HEK293 (cell line): ENCODE data around the gene IRF1.

Experiments
- CTCF ChIA-PET: fragments of 350-600 bp; formaldehyde crosslinking; extraction: SDS; loops from one replicate; lab custom pipeline; 2021; ENCODE audit warnings: antibody characterized with exemption; lab: Yijun Ruan, JAX
- POLR2A ChIA-PET: fragments of 300-600 bp; formaldehyde crosslinking; extraction: SDS; loops from one replicate; lab custom pipeline; 2020; ENCODE audit warnings: antibody characterized with exemption, inconsistent platforms; lab: Yijun Ruan, JAX
- H3K27ac ChIP-seq: fragments of 200-500 bp; sonication (Bioruptor generic); 2 replicates; pipeline ENCODE4 v1.5.1; 2014; ENCODE audit warnings: low read depth, low read length, control low read depth, inconsistent platforms; ENCODE audit errors: extremely low read depth
- H3K36me3 ChIP-seq, 2 experiments: fragments of 200-500 bp in 1 of 2; sonication (Bioruptor generic) in 1 of 2; 1 replicate in 1 of 2; 2 replicates in 1 of 2; pipeline ENCODE4 v1.5.1; 2014 to 2017; ENCODE audit warnings: inconsistent platforms in 2 of 2, low read length in 2 of 2; ENCODE audit not compliant: control insufficient read depth in 2 of 2, insufficient read depth in 1 of 2
- H3K4me1 ChIP-seq: fragments of 200-500 bp; sonication (Bioruptor generic); 2 replicates; pipeline ENCODE4 v1.5.1; 2014; ENCODE audit warnings: mild to moderate bottlenecking, low read length, inconsistent platforms; ENCODE audit not compliant: control insufficient read depth, insufficient read depth
- H3K4me3 ChIP-seq: 2 replicates; pipeline ENCODE4 v1.5.1; 2011; ENCODE audit warnings: low read depth, mild to moderate bottlenecking, control low read depth, low read length, moderate library complexity
- H3K9me3 ChIP-seq: fragments of 200-500 bp; sonication (Bioruptor generic); 2 replicates; pipeline ENCODE4 v1.5.1; 2014; ENCODE audit warnings: low read depth, low read length, inconsistent platforms; ENCODE audit not compliant: control insufficient read depth, insufficient read depth
- GLIS2 ChIP-seq: fragments of 450-650 bp; formaldehyde crosslinking; IDR thresholded peaks from 2 replicates; pipeline ENCODE4 v1.5.1; 2016; ENCODE audit warnings: missing biosample characterization, missing genetic modification characterization
- HOXC10 ChIP-seq: sonication (generic); formaldehyde crosslinking; IDR thresholded peaks from 2 replicates; pipeline ENCODE4 v1.8.1; 2023; ENCODE audit warnings: mild to moderate bottlenecking, missing genetic modification reagents
- ZIC2 ChIP-seq: fragments of 450-650 bp; formaldehyde crosslinking; IDR thresholded peaks from 2 replicates; pipeline ENCODE4 v1.5.1; 2016; ENCODE audit warnings: missing biosample characterization, missing genetic modification characterization
- ZNF214 ChIP-seq: fragments of 450-650 bp; formaldehyde crosslinking; IDR thresholded peaks from 2 replicates; pipeline ENCODE4 v1.5.1; 2017; ENCODE audit warnings: missing biosample characterization, mild to moderate bottlenecking, missing genetic modification characterization, borderline replicate concordance
- ZNF354C ChIP-seq: fragments of 450-650 bp; formaldehyde crosslinking; IDR thresholded peaks from 2 replicates; pipeline ENCODE4 v1.5.1; 2016; ENCODE audit warnings: missing biosample characterization, missing genetic modification characterization, low read depth, borderline replicate concordance
- ZNF654 ChIP-seq: fragments of 450-650 bp; formaldehyde crosslinking; IDR thresholded peaks from 2 replicates; pipeline ENCODE4 v1.5.1; 2016; ENCODE audit warnings: low read depth, missing biosample characterization, missing genetic modification characterization
- TF ChIP-seq, protein P1 (sequence below): fragments of 450-650 bp; formaldehyde crosslinking; IDR thresholded peaks from 2 replicates; pipeline ENCODE4 v1.5.1; 2016; ENCODE audit warnings: missing biosample characterization, missing genetic modification characterization
- TF ChIP-seq, protein P2 (sequence below): fragments of 450-650 bp; formaldehyde crosslinking; conservative IDR thresholded peaks from 2 replicates; pipeline ENCODE4 v1.5.1; 2016; ENCODE audit warnings: low read depth, missing biosample characterization, missing genetic modification characterization
- TF ChIP-seq, protein P3 (sequence below): fragments of 450-650 bp; formaldehyde crosslinking; IDR thresholded peaks from 2 replicates; pipeline ENCODE4 v1.5.1; 2016; ENCODE audit warnings: missing biosample characterization, missing genetic modification characterization, borderline replicate concordance

IRF1 gene

DNA sequence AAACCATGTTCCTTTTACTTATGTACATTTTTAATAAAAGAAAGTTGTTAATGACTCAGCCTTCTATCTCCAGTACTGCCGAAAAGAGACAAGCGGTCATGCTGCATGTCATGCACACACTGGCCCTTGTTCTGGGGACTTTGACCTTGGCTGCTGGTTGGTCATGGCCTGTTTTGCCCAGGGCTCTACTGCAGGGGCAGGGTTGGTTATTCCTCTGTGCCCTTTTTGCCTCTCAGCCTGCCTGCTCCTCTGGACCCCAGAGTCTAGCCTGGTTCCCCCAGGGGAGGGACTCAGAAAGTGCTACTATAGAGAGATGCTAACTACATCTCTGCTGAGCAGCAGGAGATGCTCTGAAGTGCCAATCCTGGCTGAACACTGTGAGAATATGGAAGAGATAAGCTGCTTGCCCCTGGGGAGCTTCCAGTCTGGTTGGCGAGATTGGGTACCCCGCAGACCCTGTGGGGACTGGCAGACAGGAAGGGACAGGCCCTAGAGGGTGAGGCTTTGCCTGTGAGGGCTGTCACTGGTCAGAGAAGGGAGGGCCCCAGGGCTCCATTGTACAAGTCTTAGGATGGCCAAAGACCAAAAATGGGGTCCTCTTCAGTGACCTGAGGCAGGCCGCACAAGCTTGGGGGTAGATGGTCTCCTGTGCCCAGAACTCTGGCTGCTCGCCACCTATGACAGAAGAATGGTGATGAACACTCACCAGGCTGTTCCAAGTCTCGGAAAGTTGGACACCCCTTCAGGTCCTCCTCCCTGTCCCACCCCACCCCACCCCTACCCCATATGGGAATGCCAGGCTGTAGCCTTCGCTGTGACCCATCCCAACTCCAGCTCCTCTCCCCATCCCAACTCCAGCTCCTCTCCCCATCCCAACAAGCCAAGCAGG, 14.3 kb downstream of the IRF1 start:
- ChIA-PET POLR2A (no interaction called here), CTCF (interaction anchor here (0.6 kb wide), 1 partner anchor 901 kb away, joined by 3 read pairs; no protein-coding TSS in a partner anchor)
- no peaks in the 10 kb centered on the region for H3K36me3 ChIP-seq
- H3K27ac ChIP-seq = no peak overlapping the region
- H3K4me3 ChIP-seq = no peak overlapping the region
- no peaks in the 10 kb centered on the region for H3K9me3 ChIP-seq
- 0 out of 2 replicates have a peak, but pooled peaks cover 3% of the 10 kb centered on the region for H3K4me1 ChIP-seq
- TF ChIP-seq GLIS2 (tag by site-specific recombination) = no peak
- no peak for TF ChIP-seq ZNF214 (tag by site-specific recombination)
- TF ChIP-seq ZIC2 (tag by site-specific recombination) = no peak
- no peak for TF ChIP-seq HOXC10 (CRISPR knock-in tag)
- TF ChIP-seq, protein P1, sequence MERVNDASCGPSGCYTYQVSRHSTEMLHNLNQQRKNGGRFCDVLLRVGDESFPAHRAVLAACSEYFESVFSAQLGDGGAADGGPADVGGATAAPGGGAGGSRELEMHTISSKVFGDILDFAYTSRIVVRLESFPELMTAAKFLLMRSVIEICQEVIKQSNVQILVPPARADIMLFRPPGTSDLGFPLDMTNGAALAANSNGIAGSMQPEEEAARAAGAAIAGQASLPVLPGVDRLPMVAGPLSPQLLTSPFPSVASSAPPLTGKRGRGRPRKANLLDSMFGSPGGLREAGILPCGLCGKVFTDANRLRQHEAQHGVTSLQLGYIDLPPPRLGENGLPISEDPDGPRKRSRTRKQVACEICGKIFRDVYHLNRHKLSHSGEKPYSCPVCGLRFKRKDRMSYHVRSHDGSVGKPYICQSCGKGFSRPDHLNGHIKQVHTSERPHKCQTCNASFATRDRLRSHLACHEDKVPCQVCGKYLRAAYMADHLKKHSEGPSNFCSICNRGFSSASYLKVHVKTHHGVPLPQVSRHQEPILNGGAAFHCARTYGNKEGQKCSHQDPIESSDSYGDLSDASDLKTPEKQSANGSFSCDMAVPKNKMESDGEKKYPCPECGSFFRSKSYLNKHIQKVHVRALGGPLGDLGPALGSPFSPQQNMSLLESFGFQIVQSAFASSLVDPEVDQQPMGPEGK (tag by site-specific recombination) = no peak
- TF ChIP-seq, protein P2, sequence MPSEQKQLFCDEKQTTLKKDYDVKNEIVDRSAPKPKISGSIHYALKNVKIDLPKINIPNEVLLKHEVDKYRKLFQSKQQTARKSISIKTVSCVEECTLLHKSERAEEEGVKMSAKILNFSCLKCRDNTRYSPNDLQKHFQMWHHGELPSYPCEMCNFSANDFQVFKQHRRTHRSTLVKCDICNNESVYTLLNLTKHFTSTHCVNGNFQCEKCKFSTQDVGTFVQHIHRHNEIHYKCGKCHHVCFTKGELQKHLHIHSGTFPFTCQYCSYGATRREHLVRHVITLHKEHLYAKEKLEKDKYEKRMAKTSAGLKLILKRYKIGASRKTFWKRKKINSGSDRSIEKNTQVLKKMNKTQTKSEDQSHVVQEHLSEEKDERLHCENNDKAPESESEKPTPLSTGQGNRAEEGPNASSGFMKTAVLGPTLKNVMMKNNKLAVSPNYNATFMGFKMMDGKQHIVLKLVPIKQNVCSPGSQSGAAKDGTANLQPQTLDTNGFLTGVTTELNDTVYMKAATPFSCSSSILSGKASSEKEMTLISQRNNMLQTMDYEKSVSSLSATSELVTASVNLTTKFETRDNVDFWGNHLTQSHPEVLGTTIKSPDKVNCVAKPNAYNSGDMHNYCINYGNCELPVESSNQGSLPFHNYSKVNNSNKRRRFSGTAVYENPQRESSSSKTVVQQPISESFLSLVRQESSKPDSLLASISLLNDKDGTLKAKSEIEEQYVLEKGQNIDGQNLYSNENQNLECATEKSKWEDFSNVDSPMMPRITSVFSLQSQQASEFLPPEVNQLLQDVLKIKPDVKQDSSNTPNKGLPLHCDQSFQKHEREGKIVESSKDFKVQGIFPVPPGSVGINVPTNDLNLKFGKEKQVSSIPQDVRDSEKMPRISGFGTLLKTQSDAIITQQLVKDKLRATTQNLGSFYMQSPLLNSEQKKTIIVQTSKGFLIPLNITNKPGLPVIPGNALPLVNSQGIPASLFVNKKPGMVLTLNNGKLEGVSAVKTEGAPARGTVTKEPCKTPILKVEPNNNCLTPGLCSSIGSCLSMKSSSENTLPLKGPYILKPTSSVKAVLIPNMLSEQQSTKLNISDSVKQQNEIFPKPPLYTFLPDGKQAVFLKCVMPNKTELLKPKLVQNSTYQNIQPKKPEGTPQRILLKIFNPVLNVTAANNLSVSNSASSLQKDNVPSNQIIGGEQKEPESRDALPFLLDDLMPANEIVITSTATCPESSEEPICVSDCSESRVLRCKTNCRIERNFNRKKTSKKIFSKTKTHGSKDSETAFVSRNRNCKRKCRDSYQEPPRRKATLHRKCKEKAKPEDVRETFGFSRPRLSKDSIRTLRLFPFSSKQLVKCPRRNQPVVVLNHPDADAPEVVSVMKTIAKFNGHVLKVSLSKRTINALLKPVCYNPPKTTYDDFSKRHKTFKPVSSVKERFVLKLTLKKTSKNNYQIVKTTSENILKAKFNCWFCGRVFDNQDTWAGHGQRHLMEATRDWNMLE (tag by site-specific recombination) = no peak
- no peak for TF ChIP-seq ZNF354C (tag by site-specific recombination)
- no peak for TF ChIP-seq ZNF654 (tag by site-specific recombination)
- TF ChIP-seq, all 188 proteins: peak for 0

DNA sequence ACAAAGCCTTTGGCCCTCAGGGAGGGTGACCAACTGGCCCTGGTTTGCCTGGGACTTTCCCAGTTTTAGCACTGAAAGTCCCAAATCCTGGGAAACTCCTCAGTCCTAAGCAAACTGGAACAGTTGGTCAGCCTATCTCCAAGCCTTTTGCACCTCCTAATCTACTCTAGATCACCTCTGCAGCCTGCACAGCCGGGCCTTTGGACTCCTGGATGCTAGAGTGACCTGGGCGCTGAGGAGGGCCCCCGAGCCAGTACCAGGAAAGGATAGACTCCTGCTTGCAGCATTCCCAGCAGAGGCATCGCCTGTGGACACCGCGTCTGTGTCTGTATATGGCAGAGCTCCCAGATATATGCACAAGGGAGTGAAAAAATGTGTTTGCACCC, 15.1 kb downstream of the IRF1 start:
- 0 out of 2 replicates have a peak, but pooled peaks cover 3% of the 10 kb centered on the region for H3K4me1 ChIP-seq
- ChIA-PET POLR2A (interaction anchor here (0.8 kb wide), 1 partner anchor 15 kb away, joined by 3 read pairs; the partner anchor contains the start of gene IRF1), CTCF (interaction anchor here (1.1 to 1.7 kb wide), 2 partner anchors 21 to 89 kb away, joined by 3 to 6 read pairs; no protein-coding TSS in a partner anchor)
- no peaks in the 10 kb centered on the region for H3K9me3 ChIP-seq
- TF ChIP-seq, protein P3, sequence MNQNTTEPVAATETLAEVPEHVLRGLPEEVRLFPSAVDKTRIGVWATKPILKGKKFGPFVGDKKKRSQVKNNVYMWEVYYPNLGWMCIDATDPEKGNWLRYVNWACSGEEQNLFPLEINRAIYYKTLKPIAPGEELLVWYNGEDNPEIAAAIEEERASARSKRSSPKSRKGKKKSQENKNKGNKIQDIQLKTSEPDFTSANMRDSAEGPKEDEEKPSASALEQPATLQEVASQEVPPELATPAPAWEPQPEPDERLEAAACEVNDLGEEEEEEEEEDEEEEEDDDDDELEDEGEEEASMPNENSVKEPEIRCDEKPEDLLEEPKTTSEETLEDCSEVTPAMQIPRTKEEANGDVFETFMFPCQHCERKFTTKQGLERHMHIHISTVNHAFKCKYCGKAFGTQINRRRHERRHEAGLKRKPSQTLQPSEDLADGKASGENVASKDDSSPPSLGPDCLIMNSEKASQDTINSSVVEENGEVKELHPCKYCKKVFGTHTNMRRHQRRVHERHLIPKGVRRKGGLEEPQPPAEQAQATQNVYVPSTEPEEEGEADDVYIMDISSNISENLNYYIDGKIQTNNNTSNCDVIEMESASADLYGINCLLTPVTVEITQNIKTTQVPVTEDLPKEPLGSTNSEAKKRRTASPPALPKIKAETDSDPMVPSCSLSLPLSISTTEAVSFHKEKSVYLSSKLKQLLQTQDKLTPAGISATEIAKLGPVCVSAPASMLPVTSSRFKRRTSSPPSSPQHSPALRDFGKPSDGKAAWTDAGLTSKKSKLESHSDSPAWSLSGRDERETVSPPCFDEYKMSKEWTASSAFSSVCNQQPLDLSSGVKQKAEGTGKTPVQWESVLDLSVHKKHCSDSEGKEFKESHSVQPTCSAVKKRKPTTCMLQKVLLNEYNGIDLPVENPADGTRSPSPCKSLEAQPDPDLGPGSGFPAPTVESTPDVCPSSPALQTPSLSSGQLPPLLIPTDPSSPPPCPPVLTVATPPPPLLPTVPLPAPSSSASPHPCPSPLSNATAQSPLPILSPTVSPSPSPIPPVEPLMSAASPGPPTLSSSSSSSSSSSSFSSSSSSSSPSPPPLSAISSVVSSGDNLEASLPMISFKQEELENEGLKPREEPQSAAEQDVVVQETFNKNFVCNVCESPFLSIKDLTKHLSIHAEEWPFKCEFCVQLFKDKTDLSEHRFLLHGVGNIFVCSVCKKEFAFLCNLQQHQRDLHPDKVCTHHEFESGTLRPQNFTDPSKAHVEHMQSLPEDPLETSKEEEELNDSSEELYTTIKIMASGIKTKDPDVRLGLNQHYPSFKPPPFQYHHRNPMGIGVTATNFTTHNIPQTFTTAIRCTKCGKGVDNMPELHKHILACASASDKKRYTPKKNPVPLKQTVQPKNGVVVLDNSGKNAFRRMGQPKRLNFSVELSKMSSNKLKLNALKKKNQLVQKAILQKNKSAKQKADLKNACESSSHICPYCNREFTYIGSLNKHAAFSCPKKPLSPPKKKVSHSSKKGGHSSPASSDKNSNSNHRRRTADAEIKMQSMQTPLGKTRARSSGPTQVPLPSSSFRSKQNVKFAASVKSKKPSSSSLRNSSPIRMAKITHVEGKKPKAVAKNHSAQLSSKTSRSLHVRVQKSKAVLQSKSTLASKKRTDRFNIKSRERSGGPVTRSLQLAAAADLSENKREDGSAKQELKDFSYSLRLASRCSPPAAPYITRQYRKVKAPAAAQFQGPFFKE = no peak
- H3K4me3 ChIP-seq = no peak overlapping the region
- H3K27ac ChIP-seq = no peak overlapping the region
- no peaks in the 10 kb centered on the region for H3K36me3 ChIP-seq
